GM13976 (cell line): ENCODE results near the gene FNBP1.

Experiments
- DNase-seq: peaks from one replicate; pipeline ENCODE4 v3.0.0; 2012; ENCODE audit warnings: low spot score
- CTCF ChIP-seq: IDR thresholded peaks from 2 replicates; pipeline ENCODE4 v1.5.1; 2012; ENCODE audit warnings: borderline replicate concordance, mild to moderate bottlenecking; ENCODE audit not compliant: insufficient read depth; ENCODE audit errors: extremely low read depth, missing control alignments, control extremely low read depth
- in situ Hi-C: fragments of 300-500 bp; cut with MboI; formaldehyde crosslinking; loops from one replicate; pipeline ENCODE4 v1.12.0; 2022; ENCODE audit warnings: low sequenced_read_pairs, mixed read lengths, inconsistent platforms; ENCODE audit not compliant: unreplicated experiment

Gene FNBP1

DNA sequence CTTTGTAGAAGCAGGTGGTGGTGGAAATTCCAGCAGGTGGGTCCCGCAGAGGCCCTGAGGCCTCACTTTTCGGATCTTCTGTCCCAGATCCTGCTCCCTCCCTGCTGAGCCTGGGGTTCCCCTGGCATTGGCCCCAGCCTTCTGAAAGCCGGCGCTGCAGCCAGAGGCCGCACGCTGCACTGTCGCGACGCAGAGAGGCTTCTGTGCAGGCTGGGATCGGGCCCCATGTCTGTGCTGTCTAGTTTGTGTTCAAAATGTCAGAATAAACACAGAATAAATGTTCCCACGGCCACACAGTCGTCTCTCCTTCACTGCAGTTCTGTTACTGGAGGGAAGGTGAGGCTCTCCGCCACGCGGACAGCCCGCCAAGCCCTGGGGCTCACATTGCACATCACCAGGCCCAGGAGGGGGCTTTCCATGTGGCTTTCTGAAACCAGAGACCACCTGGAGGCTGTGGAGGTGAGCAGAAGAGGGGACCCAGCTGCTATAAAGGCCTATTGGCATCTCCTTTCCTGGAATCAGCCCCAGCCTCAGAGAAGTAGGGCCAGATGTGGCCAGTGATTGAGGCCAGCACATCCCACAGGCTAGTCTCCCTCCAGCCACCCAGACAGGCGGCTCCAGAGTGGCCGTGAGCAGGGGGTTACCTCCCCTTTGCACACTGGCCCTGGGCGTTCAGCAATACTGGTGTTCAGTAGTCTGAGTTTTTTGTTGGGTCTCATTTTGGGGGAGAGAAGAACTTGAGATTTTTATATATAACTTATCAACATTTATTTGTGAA, 161.3 kb downstream of the FNBP1 start:
- no peak for DNase-seq
- in situ Hi-C loops, result no loop called here
- no peak for TF ChIP-seq CTCF

DNA sequence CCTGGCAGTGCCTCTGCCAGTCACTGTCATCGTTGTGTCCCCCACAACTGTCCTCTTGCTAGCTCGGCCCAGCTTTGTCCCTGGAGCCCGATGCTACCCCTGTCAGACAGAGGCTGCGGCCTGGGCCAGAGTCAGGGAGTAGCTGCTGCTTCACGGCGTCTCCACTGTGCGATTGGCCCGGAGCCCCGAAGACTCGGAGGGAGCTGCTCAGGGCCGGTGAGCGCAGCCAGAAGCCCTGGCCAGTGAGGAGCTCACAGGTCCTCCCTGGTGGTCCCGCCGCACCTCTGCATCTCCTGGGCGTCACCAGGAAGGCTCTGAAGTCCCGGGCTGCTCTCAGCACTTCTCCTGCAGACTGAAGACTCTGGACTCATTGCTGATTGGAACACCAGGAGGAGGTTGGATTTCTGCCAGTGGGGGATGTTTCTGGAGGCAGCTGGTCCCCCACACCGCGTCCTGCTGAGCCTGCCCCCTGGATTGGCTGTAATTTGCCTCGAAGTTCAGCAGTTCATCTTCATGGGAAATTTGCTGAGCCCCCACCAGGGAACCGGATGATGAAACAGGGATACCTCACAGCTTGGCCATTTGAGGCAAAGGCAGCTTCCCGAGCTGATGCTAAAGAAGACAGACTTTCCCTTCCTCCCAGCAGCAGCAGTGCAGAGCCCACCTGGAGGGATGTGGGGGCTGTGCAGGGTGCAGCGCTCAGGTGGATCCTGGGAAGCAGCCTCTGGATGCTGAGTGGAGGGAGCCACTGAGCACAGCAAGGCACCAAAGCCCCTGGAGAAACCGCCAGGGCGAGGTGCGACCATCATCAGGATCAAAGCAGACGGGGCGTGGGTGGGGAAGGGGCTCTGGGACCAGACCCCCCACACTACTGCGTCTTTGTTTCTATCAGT, 162.1 kb downstream of the FNBP1 start:
- in situ Hi-C loops, result no loop called here
- no peak for TF ChIP-seq CTCF
- no peak for DNase-seq

DNA sequence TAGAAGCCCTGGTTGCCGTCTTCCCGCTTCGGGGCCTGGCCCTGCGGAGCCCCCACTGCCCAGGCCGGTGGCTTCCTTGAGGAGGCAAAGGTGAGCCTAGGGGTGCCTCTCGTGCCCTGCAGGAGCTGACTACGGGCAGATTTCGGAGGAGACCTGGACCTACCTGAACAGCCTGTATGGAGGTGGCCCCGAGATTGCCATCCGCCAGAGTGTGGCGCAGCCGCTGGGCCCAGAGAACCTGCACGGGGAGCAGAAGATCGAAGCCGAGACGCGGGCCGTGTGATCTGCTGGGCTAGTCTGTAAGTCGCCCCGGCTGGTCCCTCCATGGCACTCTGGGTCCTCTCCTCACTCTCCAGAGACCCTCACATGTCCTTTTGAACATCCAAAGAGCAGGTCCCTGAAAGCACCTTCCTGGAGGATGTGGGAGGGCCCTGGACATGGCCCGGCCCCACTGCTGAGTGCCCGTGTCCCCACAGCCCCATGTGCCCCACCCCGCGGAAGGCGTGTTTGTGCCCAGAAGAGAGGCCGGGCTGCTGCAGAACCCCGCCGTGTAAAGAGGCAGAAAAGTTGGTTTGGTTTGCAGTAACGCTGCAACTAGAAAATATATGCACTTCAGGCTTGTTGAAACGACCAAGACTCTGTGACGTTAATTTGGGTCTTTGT, 162.9 kb downstream of the FNBP1 start:
- no peak for DNase-seq
- TF ChIP-seq CTCF, result no peak
- in situ Hi-C loops, result no loop called here

DNA sequence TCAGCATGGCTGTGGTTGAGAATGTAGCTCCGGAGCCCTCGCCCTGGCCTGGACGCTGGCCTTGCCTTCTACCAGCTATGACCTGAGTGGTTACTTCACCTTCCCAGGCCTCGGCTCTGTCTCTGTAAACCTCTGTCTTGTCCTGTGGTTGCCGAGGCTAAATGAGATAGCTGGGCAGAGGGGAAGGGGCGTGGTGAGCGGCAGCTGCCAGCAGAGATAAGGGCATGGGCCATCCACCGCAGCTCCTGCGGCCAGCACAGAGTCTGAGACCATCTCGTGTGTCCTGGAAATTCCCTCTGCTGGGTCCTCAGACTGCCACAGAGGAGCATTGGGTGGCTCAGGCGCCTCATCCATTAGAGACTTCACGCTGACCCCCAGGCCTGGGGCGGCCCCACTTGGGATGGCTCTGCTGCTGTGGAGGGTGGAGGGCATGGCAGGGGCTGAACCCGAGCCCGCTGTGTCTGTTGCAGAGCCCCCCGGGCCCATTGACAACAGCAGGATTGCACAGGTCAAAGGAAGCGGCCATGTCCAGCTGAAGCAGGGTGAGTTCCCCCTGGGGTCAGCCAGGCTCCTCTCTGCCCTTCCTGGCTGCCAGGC, 163.8 kb downstream of the FNBP1 start:
- in situ Hi-C loops, result no loop called here

DNA sequence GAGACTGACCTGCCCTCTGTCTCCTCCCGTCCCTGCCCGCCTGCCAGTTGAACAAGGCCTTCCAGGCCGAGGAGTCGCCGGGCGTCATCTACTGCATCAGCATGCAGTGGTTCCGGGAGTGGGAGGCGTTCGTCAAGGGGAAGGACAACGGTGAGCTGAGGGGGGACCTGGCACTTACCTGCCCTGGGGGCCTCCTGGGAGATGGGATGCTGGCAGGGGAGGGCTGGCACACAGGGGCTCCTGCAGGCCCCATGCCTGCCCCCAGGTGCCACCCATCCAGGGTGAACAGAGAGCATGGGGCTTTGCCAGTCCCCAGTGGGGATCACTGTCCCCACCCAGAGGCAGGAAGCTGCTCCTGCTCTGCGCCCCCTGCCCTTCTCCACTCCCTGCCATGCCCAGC, 164.7 kb downstream of the FNBP1 start:
- DNase-seq, result no peak
- TF ChIP-seq CTCF, result no peak
- in situ Hi-C loops, result no loop called here

More for the DNA sequence above, 163.8 kb downstream of the FNBP1 start:
- no peak for DNase-seq
- TF ChIP-seq CTCF, result no peak

DNA sequence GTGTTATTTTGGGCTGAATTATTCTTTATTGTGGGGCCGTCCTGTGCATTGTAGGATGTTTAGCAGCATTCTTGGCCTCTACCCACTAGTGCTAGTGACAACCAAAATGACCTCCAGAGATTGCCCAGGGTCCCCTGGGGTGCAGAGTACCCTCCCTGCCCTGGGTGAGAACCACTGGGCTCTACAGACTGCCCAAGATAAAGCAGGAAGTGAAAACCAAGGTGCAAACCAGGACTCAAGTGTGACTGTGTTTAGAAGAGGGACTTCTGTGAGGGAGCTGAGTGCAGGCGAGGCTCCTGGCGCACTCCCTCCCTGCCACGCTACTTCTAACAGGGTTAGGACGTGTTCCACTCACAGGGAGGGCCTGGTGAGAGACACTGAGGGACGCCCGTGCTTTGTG, 166.2 kb downstream of the FNBP1 start:
- in situ Hi-C loops, result no loop called here
- no peak for DNase-seq
- no peak for TF ChIP-seq CTCF
